ENCODE results near the gene LNX2.

The LNX2 gene

GRCh38 chr13:27559719-27560118 lies 60.6 kb downstream of the LNX2 start:
- DNase-seq = no peak

GRCh38 chr13:27556109-27556508 lies 64.2 kb downstream of the LNX2 start:
- DNase-seq = no peak

- DNase-seq = no peak
These were observed 68.8 kb downstream of the LNX2 start for GRCh38 chr13:27551562-27551961.

GRCh38 chr13:27549406-27549981 lies 70.8 kb downstream of the LNX2 start:
- DNase-seq = no peak

- DNase-seq = no peak
These were observed 78.1 kb downstream of the LNX2 start for GRCh38 chr13:27542220-27542619.

GRCh38 chr13:27541386-27541785 lies 78.9 kb downstream of the LNX2 start:
- DNase-seq = no peak

- DNase-seq = no peak
These were observed 83.8 kb downstream of the LNX2 start for GRCh38 chr13:27536361-27537101.

- DNase-seq = no peak
These were observed 84.8 kb downstream of the LNX2 start for GRCh38 chr13:27535546-27535945.

GRCh38 chr13:27534981-27535380 lies 85.3 kb downstream of the LNX2 start:
- no peak for DNase-seq

GRCh38 chr13:27534108-27534980 lies 86.0 kb downstream of the LNX2 start:
- DNase-seq = no peak

- DNase-seq = peak; percentile 5 to 80 (median 66)
These were observed 87.1 kb downstream of the LNX2 start for GRCh38 chr13:27533155-27533643.

GRCh38 chr13:27528908-27529307 lies 91.4 kb downstream of the LNX2 start:
- DNase-seq = no peak

- no peak for DNase-seq
These were observed 93.8 kb downstream of the LNX2 start for GRCh38 chr13:27526516-27526915.

GRCh38 chr13:27524981-27525975 lies 95.1 kb downstream of the LNX2 start:
- DNase-seq = peak in 1 of 14 donors; percentile 93

- DNase-seq = peak in 4 of 14 donors; percentile 6 to 13 (median 9)
These were observed 96.8 kb downstream of the LNX2 start for GRCh38 chr13:27523346-27524073.

GRCh38 chr13:27522847-27523246 lies 97.5 kb downstream of the LNX2 start:
- DNase-seq = peak in 1 of 14 donors; percentile 4

GRCh38 chr13:27516103-27516502 lies 104.2 kb downstream of the LNX2 start:
- no peak for DNase-seq

- DNase-seq = no peak
These were observed 110.2 kb downstream of the LNX2 start for GRCh38 chr13:27510082-27510481.

- no peak for DNase-seq
These were observed 111.5 kb downstream of the LNX2 start for GRCh38 chr13:27508802-27509201.

- no peak for DNase-seq
These were observed 114.5 kb downstream of the LNX2 start for GRCh38 chr13:27505792-27506191.

- no peak for DNase-seq
These were observed 115.5 kb downstream of the LNX2 start for GRCh38 chr13:27504868-27505194.
